Measurements from ENCODE around the gene KAT2A. TPM values are rescaled to one million over a fixed set of nuclear protein-coding genes. Genes with fewer than 3 reads are reported as not detected.

Gene KAT2A
- total RNA-seq, 4 donors from 2014 or later = 25.3 to 55.5 (median 37.1) TPM

GRCh38 chr17:42077755-42078154 lies 43.4 kb downstream of the KAT2A start:
- 87 to 92% methylated on average over 5 of the region's 5 CpGs for WGBS, 2 donors
- H3K4me3 ChIP-seq (ENCODE audit: low read depth, poor library complexity, severe bottlenecking) = no peak overlapping the region
- intact Hi-C loops (cut with DNase I; ENCODE audit: low total_unique reads) = no loop called here
- no peak for TF ChIP-seq POLR2A (IDR thresholded peaks at IDR 0.05)
- TF ChIP-seq CTCF (IDR thresholded peaks at IDR 0.05) = no peak
- no peak for DNase-seq (ENCODE audit: low spot score in 2 of 2)

- intact Hi-C loops (cut with DNase I; ENCODE audit: low total_unique reads) = no loop called here
- TF ChIP-seq POLR2A (IDR thresholded peaks at IDR 0.05) (no peak), CTCF (IDR thresholded peaks at IDR 0.05) (no peak)
- WGBS, 2 donors = 89 to 92% methylated on average over 4 of the region's 4 CpGs
- no peak for DNase-seq (ENCODE audit: low spot score in 2 of 2)
- H3K4me3 ChIP-seq (ENCODE audit: low read depth, poor library complexity, severe bottlenecking) = no peak overlapping the region
Measured at GRCh38 chr17:42076797-42077559, 44.2 kb downstream of the KAT2A start.

- TF ChIP-seq POLR2A (IDR thresholded peaks at IDR 0.05) (no peak), CTCF (IDR thresholded peaks at IDR 0.05) (no peak)
- 69 to 81% methylated on average over 6 of the region's 6 CpGs for WGBS, 2 donors
- no peak for DNase-seq (ENCODE audit: low spot score in 2 of 2)
- intact Hi-C loops (cut with DNase I; ENCODE audit: low total_unique reads) = no loop called here
- no peak overlapping the region for H3K4me3 ChIP-seq (ENCODE audit: low read depth, poor library complexity, severe bottlenecking)
Measured at GRCh38 chr17:42075789-42076188, 45.4 kb downstream of the KAT2A start.

- 25 to 38% methylated on average over 27 to 39 of the region's 67 CpGs for WGBS, 2 donors
- no peak for DNase-seq (ENCODE audit: low spot score in 2 of 2)
Measured at GRCh38 chr17:42072323-42073187, 48.6 kb downstream of the KAT2A start.

GRCh38 chr17:42071810-42072209 lies 49.4 kb downstream of the KAT2A start:
- intact Hi-C loops (cut with DNase I; ENCODE audit: low total_unique reads) = no loop called here
- no peak for DNase-seq (ENCODE audit: low spot score in 2 of 2)

More at GRCh38 chr17:42072323-42073187, 48.6 kb downstream of the KAT2A start:
- no peak overlapping the region for H3K4me3 ChIP-seq (ENCODE audit: low read depth, poor library complexity, severe bottlenecking)
- intact Hi-C loops (cut with DNase I; ENCODE audit: low total_unique reads) = no loop called here
- TF ChIP-seq POLR2A (IDR thresholded peaks at IDR 0.05) (no peak), CTCF (IDR thresholded peaks at IDR 0.05) (no peak)

More at GRCh38 chr17:42071810-42072209, 49.4 kb downstream of the KAT2A start:
- H3K4me3 ChIP-seq (ENCODE audit: low read depth, poor library complexity, severe bottlenecking) = no peak overlapping the region
- WGBS, 2 donors = 17 to 21% methylated on average over 3 of the region's 3 CpGs
- TF ChIP-seq CTCF (IDR thresholded peaks at IDR 0.05) (no peak), POLR2A (IDR thresholded peaks at IDR 0.05) (no peak)
